Measurements from ENCODE around the gene ATAD3C. TPM values are rescaled to one million over a fixed set of nuclear protein-coding genes. Genes with fewer than 3 reads are reported as not detected.

The ATAD3C gene
- polyA plus RNA-seq (0.39 to 0.72 TPM (median 0.45 TPM) in 3 replicates), polyA minus RNA-seq (0.45 TPM in 1 of 3 replicates, not detected in the others)
- not detected for polyA plus RNA-seq (2011; ENCODE audit: low read depth)
- polyA plus RNA-seq (2011; cell fraction: cytosol; rRNA removed): 0.26 and 0.73 TPM in 2 replicates
- 0.13 and 0.16 TPM in 2 replicates for polyA plus RNA-seq (2011; cell fraction: nucleus; rRNA removed)
- polyA plus RNA-seq (2012; ENCODE audit: low replicate concordance): 0.42 and 0.49 TPM in 2 replicates
- not detected for polyA minus RNA-seq (2011; cell fraction: cytosol; rRNA and poly(A)+ RNA removed)
- polyA minus RNA-seq (2011; cell fraction: nucleus; rRNA and poly(A)+ RNA removed): not detected in 2 replicates

- DNase-seq (ENCODE audit: low read depth, low spot score): no peak
- H3K79me2 ChIP-seq (ENCODE audit: control insufficient read depth, insufficient read depth, low read length): no peaks in the 10 kb centered on the region
- H3K4me3 ChIP-seq (ENCODE audit: control insufficient read depth in 2 of 3, extremely low read depth in 1 of 3, insufficient read depth in 2 of 3, low read depth in 1 of 3, low read length in 3 of 3): no peak within 1 kb of the TSS
- no peaks in the 10 kb centered on the region for H3K9me3 ChIP-seq (ENCODE audit: control insufficient read depth, low read depth, low read length)
- no peaks in the 10 kb centered on the region for H4K20me1 ChIP-seq (ENCODE audit: control insufficient read depth, extremely low read depth, insufficient read depth, low read length)
- H3K4me2 ChIP-seq (ENCODE audit: control insufficient read depth, extremely low read depth, insufficient read depth, low read depth, low read length): no peak within 1 kb of the TSS
- H3K27ac ChIP-seq (ENCODE audit: control insufficient read depth, insufficient read depth, low read length): no peak within 1 kb of the TSS
- H3K27me3 ChIP-seq (ENCODE audit: control insufficient read depth, extremely low read depth, insufficient read depth, low read length): no peaks in the 10 kb centered on the region
- TF ChIP-seq CTCF (optimal IDR thresholded peaks at IDR 0.05 in 1 of 3, IDR thresholded peaks at IDR 0.05 in 1 of 3, conservative IDR thresholded peaks at IDR 0.05 in 1 of 3; ENCODE audit: extremely low read depth in 1 of 3, insufficient read depth in 2 of 3, low read length in 3 of 3) (no peak), EZH2 (IDR thresholded peaks at IDR 0.05; ENCODE audit: low read length) (no peak)
- no peak within 1 kb of the TSS for H2AFZ ChIP-seq (ENCODE audit: control insufficient read depth, low read length)
- no peaks in the 10 kb centered on the region for H3K4me1 ChIP-seq (ENCODE audit: control insufficient read depth, extremely low read depth, insufficient read depth, low read length)
- dilution Hi-C loops (cut with MboI; ENCODE audit: extremely low pct_ligation_motif_present, low sequenced_read_pairs): no loop called here
- no peak within 1 kb of the TSS for H3K9ac ChIP-seq (ENCODE audit: control insufficient read depth, extremely low read depth, insufficient read depth, low read length)
- FAIRE-seq: no peak
- no peaks in the 10 kb centered on the region for H3K9me1 ChIP-seq (ENCODE audit: control insufficient read depth, extremely low read depth, insufficient read depth, low read length)
- H3K36me3 ChIP-seq (ENCODE audit: control insufficient read depth in 2 of 2, extremely low read depth in 1 of 2, insufficient read depth in 2 of 2, low read length in 2 of 2): no peaks in the 10 kb centered on the region
Observed at GRCh38 chr1:1449099-1449739, at the start of gene ATAD3C. TSS of gene ATAD3C (plus strand) at chr1:1449689. CDS start at chr1:1450684, 995 bp downstream.

GRCh38 chr1:1399872-1400575 lies 49.5 kb upstream of the ATAD3C start:
- H2AFZ ChIP-seq (ENCODE audit: control insufficient read depth, low read length): no peak overlapping the region
- H3K36me3 ChIP-seq (ENCODE audit: control insufficient read depth in 2 of 2, extremely low read depth in 1 of 2, insufficient read depth in 2 of 2, low read length in 2 of 2): peaks cover 30 to 41% of the 10 kb centered on the region in 2 experiments
- H3K9me1 ChIP-seq (ENCODE audit: control insufficient read depth, extremely low read depth, insufficient read depth, low read length): no peaks in the 10 kb centered on the region
- H3K9ac ChIP-seq (ENCODE audit: control insufficient read depth, extremely low read depth, insufficient read depth, low read length): peak overlapping the region; percentile 90
- H3K4me1 ChIP-seq (ENCODE audit: control insufficient read depth, extremely low read depth, insufficient read depth, low read length): peaks cover 37% of the 10 kb centered on the region
- dilution Hi-C loops (cut with MboI; ENCODE audit: extremely low pct_ligation_motif_present, low sequenced_read_pairs): no loop called here
- DNase-seq (ENCODE audit: low read depth, low spot score): no peak
- H3K9me3 ChIP-seq (ENCODE audit: control insufficient read depth, low read depth, low read length): no peaks in the 10 kb centered on the region
- peak overlapping the region; percentile 88 for H3K4me2 ChIP-seq (ENCODE audit: control insufficient read depth, extremely low read depth, insufficient read depth, low read depth, low read length)
- no peak for TF ChIP-seq CTCF (optimal IDR thresholded peaks at IDR 0.05 in 1 of 3, IDR thresholded peaks at IDR 0.05 in 1 of 3, conservative IDR thresholded peaks at IDR 0.05 in 1 of 3; ENCODE audit: extremely low read depth in 1 of 3, insufficient read depth in 2 of 3, low read length in 3 of 3)
- no peak for TF ChIP-seq EZH2 (IDR thresholded peaks at IDR 0.05; ENCODE audit: low read length)
- peaks cover 7% of the 10 kb centered on the region for H4K20me1 ChIP-seq (ENCODE audit: control insufficient read depth, extremely low read depth, insufficient read depth, low read length)
- FAIRE-seq: no peak
- peak overlapping the region; percentile 88 to 94 (median 92) for H3K4me3 ChIP-seq (ENCODE audit: control insufficient read depth in 2 of 3, extremely low read depth in 1 of 3, insufficient read depth in 2 of 3, low read depth in 1 of 3, low read length in 3 of 3)
- no peaks in the 10 kb centered on the region for H3K27me3 ChIP-seq (ENCODE audit: control insufficient read depth, extremely low read depth, insufficient read depth, low read length)
- H3K79me2 ChIP-seq (ENCODE audit: control insufficient read depth, insufficient read depth, low read length): peaks cover 66% of the 10 kb centered on the region
- peak overlapping the region; percentile 72 for H3K27ac ChIP-seq (ENCODE audit: control insufficient read depth, insufficient read depth, low read length)
